ENCODE measurements around the gene ZNF836. TPM values are rescaled to one million over a fixed set of nuclear protein-coding genes. Genes with fewer than 3 reads are reported as not detected.

ZNF836 gene

DNA sequence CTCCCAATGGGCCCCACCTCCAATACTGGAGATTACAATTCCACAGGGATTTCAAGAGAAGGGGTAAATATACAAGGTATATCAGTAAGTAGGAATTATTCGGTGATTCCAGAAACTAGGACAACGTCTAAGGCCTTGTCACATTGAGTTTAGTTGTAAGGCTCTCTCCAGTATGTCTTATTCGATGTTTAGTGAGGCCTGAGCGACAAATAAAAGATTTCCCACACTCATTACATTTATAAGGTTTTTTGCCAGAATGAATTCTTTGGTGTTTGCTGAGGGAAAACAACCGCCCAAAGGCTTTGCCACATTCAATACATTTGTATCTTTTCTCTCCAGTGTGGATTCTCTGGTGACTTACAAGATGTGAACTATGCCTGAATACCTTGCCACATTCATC lies 56.7 kb downstream of the ZNF836 start:
- Histone ChIP-seq H3K79me1 (ENCODE audit: low read depth, low read length) (no peaks in the 10 kb centered on the region), H3K4me1 (ENCODE audit: control insufficient read depth in 2 of 2, insufficient read depth in 1 of 2, low read depth in 1 of 2, low read length in 2 of 2) (no peaks in the 10 kb centered on the region), H3K18ac (ENCODE audit: low read length) (no peak overlapping the region), H3K4ac (ENCODE audit: low read length) (no peak overlapping the region), H4K91ac (ENCODE audit: low read depth, low read length, poor library complexity) (no peak overlapping the region), H2BK120ac (ENCODE audit: low read depth, low read length) (no peak overlapping the region), H3K4me2 (ENCODE audit: insufficient read depth, low read length, poor library complexity, severe bottlenecking) (no peak overlapping the region), H3K36me3 (replicated peaks in 1 of 2; ENCODE audit: control insufficient read depth in 2 of 2, insufficient read depth in 2 of 2, low read length in 2 of 2) (peaks cover 31 to 66% of the 10 kb centered on the region in 2 donors), H4K8ac (ENCODE audit: low read depth, low read length) (no peak overlapping the region), H3K14ac (ENCODE audit: low read length) (no peak overlapping the region), H3K27me3 (ENCODE audit: control insufficient read depth in 3 of 3, insufficient read depth in 3 of 3, low read depth in 1 of 3, low read length in 3 of 3) (no peaks in the 10 kb centered on the region), H3K9me3 (replicated peaks in 1 of 2; ENCODE audit: control insufficient read depth in 2 of 2, insufficient read depth in 1 of 2, low read depth in 1 of 2, low read length in 2 of 2) (peaks cover 63 to 96% of the 10 kb centered on the region in 2 donors), H3K4me3 (ENCODE audit: low read length in 2 of 2) (no peak overlapping the region), H2BK15ac (ENCODE audit: low read length) (no peak overlapping the region), H3K9ac (ENCODE audit: low read depth, low read length, poor library complexity) (no peak overlapping the region), H2BK12ac (ENCODE audit: low read length) (no peak overlapping the region), H3K23ac (ENCODE audit: low read depth, low read length, poor library complexity) (no peak overlapping the region), H2AK5ac (ENCODE audit: low read depth, low read length) (no peak overlapping the region), H3K27ac (replicated peaks; ENCODE audit: low read length) (no peak overlapping the region), H2BK5ac (ENCODE audit: low read length) (no peak overlapping the region), H2AFZ (ENCODE audit: low read length) (no peak overlapping the region)
- no peak for DNase-seq (ENCODE audit: low spot score)
- no CpG with 5 or more reads among the region's 5 CpGs for WGBS, 2 donors (ENCODE audit: extremely low coverage in 2 of 2, insufficient read length in 2 of 2, insufficient replicate concordance in 1 of 2)

DNA sequence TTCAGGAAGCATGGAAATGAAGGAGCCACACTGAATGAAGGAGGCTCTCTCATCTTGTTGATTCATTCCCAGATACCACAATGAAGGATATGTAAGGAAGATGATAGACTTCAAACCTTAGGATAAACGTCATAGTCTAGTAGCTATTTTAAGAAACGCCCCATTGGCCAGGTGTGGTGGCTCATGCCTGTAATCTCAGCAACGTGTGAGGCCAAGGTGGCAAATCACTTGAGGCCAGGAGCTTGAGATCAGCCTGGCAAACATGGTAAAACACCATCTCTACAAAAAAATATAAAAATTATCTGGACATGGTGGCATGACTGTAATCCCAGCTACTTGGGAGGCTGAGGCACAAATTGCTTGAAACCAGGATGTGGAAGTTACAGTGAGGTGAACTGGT lies 58.8 kb downstream of the ZNF836 start:
- Histone ChIP-seq H2BK120ac (ENCODE audit: low read depth, low read length) (no peak overlapping the region), H3K79me1 (ENCODE audit: low read depth, low read length) (no peaks in the 10 kb centered on the region), H2BK12ac (ENCODE audit: low read length) (no peak overlapping the region), H2BK15ac (ENCODE audit: low read length) (no peak overlapping the region), H3K4me3 (ENCODE audit: low read length in 2 of 2) (no peak overlapping the region), H3K4me1 (ENCODE audit: control insufficient read depth in 2 of 2, insufficient read depth in 1 of 2, low read depth in 1 of 2, low read length in 2 of 2) (no peaks in the 10 kb centered on the region), H3K18ac (ENCODE audit: low read length) (no peak overlapping the region), H2AK5ac (ENCODE audit: low read depth, low read length) (no peak overlapping the region), H2AFZ (ENCODE audit: low read length) (no peak overlapping the region), H3K9me3 (replicated peaks in 1 of 2; ENCODE audit: control insufficient read depth in 2 of 2, insufficient read depth in 1 of 2, low read depth in 1 of 2, low read length in 2 of 2) (peaks cover 52 to 82% of the 10 kb centered on the region in 2 donors), H3K4ac (ENCODE audit: low read length) (no peak overlapping the region), H3K9ac (ENCODE audit: low read depth, low read length, poor library complexity) (no peak overlapping the region), H3K23ac (ENCODE audit: low read depth, low read length, poor library complexity) (no peak overlapping the region), H3K14ac (ENCODE audit: low read length) (no peak overlapping the region), H4K8ac (ENCODE audit: low read depth, low read length) (no peak overlapping the region), H3K27ac (replicated peaks; ENCODE audit: low read length) (no peak overlapping the region), H2BK5ac (ENCODE audit: low read length) (no peak overlapping the region), H3K27me3 (ENCODE audit: control insufficient read depth in 3 of 3, insufficient read depth in 3 of 3, low read depth in 1 of 3, low read length in 3 of 3) (no peaks in the 10 kb centered on the region), H3K36me3 (replicated peaks in 1 of 2; ENCODE audit: control insufficient read depth in 2 of 2, insufficient read depth in 2 of 2, low read length in 2 of 2) (peaks cover 22 to 45% of the 10 kb centered on the region in 2 donors), H3K4me2 (ENCODE audit: insufficient read depth, low read length, poor library complexity, severe bottlenecking) (no peak overlapping the region), H4K91ac (ENCODE audit: low read depth, low read length, poor library complexity) (no peak overlapping the region)
- WGBS, 2 donors (ENCODE audit: extremely low coverage in 2 of 2, insufficient read length in 2 of 2, insufficient replicate concordance in 1 of 2): no CpG with 5 or more reads among the region's 3 CpGs
- DNase-seq (ENCODE audit: low spot score): no peak

DNA sequence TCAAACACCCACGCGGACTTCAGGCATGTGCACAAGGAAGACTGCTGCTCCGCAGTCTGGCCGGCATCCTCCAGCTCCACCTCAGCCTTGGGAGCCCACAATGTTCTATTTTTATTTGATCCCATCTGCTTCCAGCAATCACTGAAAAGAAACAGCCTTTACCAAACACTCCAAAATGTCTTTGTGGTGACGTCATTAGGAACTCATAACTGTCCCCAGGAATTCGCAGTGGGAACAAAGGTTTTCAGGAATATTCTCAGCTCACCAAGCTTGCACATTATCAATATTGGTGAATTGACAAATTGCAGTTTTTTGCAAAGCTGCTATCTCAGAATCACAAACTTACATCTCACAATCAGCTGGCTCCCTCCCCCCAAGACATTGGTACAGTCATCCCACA lies 60.6 kb downstream of the ZNF836 start:
- Histone ChIP-seq H2BK5ac (ENCODE audit: low read length) (no peak overlapping the region), H3K18ac (ENCODE audit: low read length) (no peak overlapping the region), H4K8ac (ENCODE audit: low read depth, low read length) (no peak overlapping the region), H3K27ac (replicated peaks; ENCODE audit: low read length) (no peak overlapping the region), H4K91ac (ENCODE audit: low read depth, low read length, poor library complexity) (no peak overlapping the region), H2BK12ac (ENCODE audit: low read length) (no peak overlapping the region), H2BK15ac (ENCODE audit: low read length) (no peak overlapping the region), H3K36me3 (replicated peaks in 1 of 2; ENCODE audit: control insufficient read depth in 2 of 2, insufficient read depth in 2 of 2, low read length in 2 of 2) (peaks cover 13 to 27% of the 10 kb centered on the region in 2 donors), H3K9me3 (replicated peaks in 1 of 2; ENCODE audit: control insufficient read depth in 2 of 2, insufficient read depth in 1 of 2, low read depth in 1 of 2, low read length in 2 of 2) (peaks cover 44 to 68% of the 10 kb centered on the region in 2 donors), H3K23ac (ENCODE audit: low read depth, low read length, poor library complexity) (no peak overlapping the region), H3K4ac (ENCODE audit: low read length) (no peak overlapping the region), H3K4me3 (ENCODE audit: low read length in 2 of 2) (no peak overlapping the region), H3K14ac (ENCODE audit: low read length) (no peak overlapping the region), H3K4me2 (ENCODE audit: insufficient read depth, low read length, poor library complexity, severe bottlenecking) (no peak overlapping the region), H3K4me1 (ENCODE audit: control insufficient read depth in 2 of 2, insufficient read depth in 1 of 2, low read depth in 1 of 2, low read length in 2 of 2) (no peaks in the 10 kb centered on the region), H3K9ac (ENCODE audit: low read depth, low read length, poor library complexity) (no peak overlapping the region), H2AFZ (ENCODE audit: low read length) (no peak overlapping the region), H2BK120ac (ENCODE audit: low read depth, low read length) (no peak overlapping the region), H2AK5ac (ENCODE audit: low read depth, low read length) (no peak overlapping the region), H3K27me3 (ENCODE audit: control insufficient read depth in 3 of 3, insufficient read depth in 3 of 3, low read depth in 1 of 3, low read length in 3 of 3) (no peaks in the 10 kb centered on the region), H3K79me1 (ENCODE audit: low read depth, low read length) (no peaks in the 10 kb centered on the region)
- DNase-seq (ENCODE audit: low spot score): no peak
- WGBS, 2 donors (ENCODE audit: extremely low coverage in 2 of 2, insufficient read length in 2 of 2, insufficient replicate concordance in 1 of 2): no CpG with 5 or more reads among the region's 6 CpGs

Small RNAs within 50 kb of the gene (small RNA-seq; reads per million reads assigned to genes)
- not detected for gene RPL37P23 (ENCODE audit: insufficient read depth)

Data from neuronal stem cell (in vitro differentiated cells).